ENCODE measurements around the gene SDR42E1.

GRCh38 chr16:82017911-82018568 lies 6.8 kb upstream of the SDR42E1 start:
- TF ChIP-seq, protein P1, sequence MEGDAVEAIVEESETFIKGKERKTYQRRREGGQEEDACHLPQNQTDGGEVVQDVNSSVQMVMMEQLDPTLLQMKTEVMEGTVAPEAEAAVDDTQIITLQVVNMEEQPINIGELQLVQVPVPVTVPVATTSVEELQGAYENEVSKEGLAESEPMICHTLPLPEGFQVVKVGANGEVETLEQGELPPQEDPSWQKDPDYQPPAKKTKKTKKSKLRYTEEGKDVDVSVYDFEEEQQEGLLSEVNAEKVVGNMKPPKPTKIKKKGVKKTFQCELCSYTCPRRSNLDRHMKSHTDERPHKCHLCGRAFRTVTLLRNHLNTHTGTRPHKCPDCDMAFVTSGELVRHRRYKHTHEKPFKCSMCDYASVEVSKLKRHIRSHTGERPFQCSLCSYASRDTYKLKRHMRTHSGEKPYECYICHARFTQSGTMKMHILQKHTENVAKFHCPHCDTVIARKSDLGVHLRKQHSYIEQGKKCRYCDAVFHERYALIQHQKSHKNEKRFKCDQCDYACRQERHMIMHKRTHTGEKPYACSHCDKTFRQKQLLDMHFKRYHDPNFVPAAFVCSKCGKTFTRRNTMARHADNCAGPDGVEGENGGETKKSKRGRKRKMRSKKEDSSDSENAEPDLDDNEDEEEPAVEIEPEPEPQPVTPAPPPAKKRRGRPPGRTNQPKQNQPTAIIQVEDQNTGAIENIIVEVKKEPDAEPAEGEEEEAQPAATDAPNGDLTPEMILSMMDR (IDR thresholded peaks at IDR 0.05) = no peak
- no peak for TF ChIP-seq POLR2A (IDR thresholded peaks at IDR 0.05)
